ENCODE data around the gene NRXN3.

- TF ChIP-seq CTCF (IDR thresholded peaks at IDR 0.05): no peak
- no peak for TF ChIP-seq EZH2 (IDR thresholded peaks at IDR 0.05)
Measured at GRCh38 chr14:79376557-79376956, 1206.4 kb downstream of the NRXN3 start.
